ENCODE measurements around the gene SLIT3. TPM values are rescaled to one million over a fixed set of nuclear protein-coding genes. Genes with fewer than 3 reads are reported as not detected.

SLIT3 gene
- total and polyA plus RNA-seq, 9 of the 15 experiments (the other 6 are each of a cell fraction or from before 2014, with no cell fraction given): 0.01 to 0.04 TPM; not detected in 7

DNA sequence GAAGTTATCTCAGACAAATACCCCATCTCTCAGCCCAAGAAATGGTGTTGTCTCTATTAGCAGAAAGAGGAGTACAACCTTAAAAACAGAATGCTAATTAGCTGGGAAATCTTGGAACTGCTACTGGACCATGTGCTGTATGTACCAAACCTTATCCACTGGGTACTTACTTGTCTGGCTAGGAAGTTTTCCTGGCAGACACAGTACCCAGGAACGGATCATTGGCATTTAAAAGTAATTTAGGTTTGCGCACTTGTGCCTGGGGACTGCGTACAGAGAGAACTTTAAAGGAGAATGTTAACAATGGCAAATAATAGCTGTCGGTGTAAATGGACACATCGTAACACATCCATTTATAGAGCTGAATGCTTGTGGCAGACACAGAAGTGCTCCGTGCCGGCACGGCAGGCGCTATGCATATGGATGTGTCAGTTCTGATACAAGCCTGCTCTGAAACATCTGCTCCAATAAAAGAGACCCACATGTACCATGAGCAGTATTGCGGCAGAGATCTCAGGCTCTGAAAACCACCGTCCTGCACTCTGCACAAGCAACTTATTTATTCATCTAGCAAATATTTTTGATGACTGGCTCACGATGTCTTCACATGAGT, 431.2 kb downstream of the SLIT3 start (continued):
- TF ChIP-seq STAT6 (CRISPR knock-in tag; IDR thresholded peaks at IDR 0.05): no peak
- TF ChIP-seq CCNT2 (IDR thresholded peaks at IDR 0.05; ENCODE audit: borderline replicate concordance, extremely low read depth, insufficient read length, low read depth, low read length): no peak

GRCh38 chr5:168867241-168867640, 433.7 kb downstream of the SLIT3 start:
- Histone ChIP-seq H3K4me2 (ENCODE audit: insufficient read depth, low read length) (no peak overlapping the region), H3K79me2 (ENCODE audit: control insufficient read depth, insufficient read depth, low read length) (no peaks in the 10 kb centered on the region), H3K36me3 (ENCODE audit: control insufficient read depth, insufficient read depth, low read length) (no peaks in the 10 kb centered on the region), H2AFZ (ENCODE audit: low read depth, low read length) (no peak overlapping the region), H3K4me3 (no peak overlapping the region), H3K27me3 (ENCODE audit: control insufficient read depth in 2 of 2, insufficient read depth in 2 of 2, low read length in 2 of 2) (peaks cover 5 to 15% of the 10 kb centered on the region in 2 experiments; a peak in 3 of 5 replicates), H3K4me1 (replicated peaks in 1 of 2; ENCODE audit: control insufficient read depth in 2 of 2, insufficient read depth in 2 of 2, low read length in 2 of 2) (no peaks in the 10 kb centered on the region), H4K20me1 (replicated peaks; ENCODE audit: control insufficient read depth, insufficient read depth, low read length) (no peaks in the 10 kb centered on the region; the same call in 1 of the 2 replicates), H3K27ac (ENCODE audit: extremely low read depth, low read depth, low read length) (no peak overlapping the region), H3K9me1 (ENCODE audit: control insufficient read depth, insufficient read depth, low read length) (no peaks in the 10 kb centered on the region), H3K9ac (ENCODE audit: insufficient read depth in 1 of 2, low read depth in 2 of 2, low read length in 2 of 2) (no peak overlapping the region), H3K9me3 (replicated peaks; ENCODE audit: control insufficient read depth, insufficient read depth, low read depth, low read length) (no peaks in the 10 kb centered on the region)
- no peak for FAIRE-seq
- 0% methylated on average over 4 of the region's 4 CpGs for WGBS (ENCODE audit: insufficient coverage, low coverage, missing lambda C conversion rate)
- ATAC-seq: no peak
- CTCF ChIA-PET (ENCODE audit: low intra/inter-chr PET ratio): no interaction called here
- in situ Hi-C loops (cut with MboI): no loop called here
- POLR2A ChIA-PET: no interaction called here
- DNase-seq (ENCODE audit: extremely low read depth in 1 of 4, low spot score in 3 of 4): no peak
- BruUV-seq (replicated peaks): no TSS peak
- intact Hi-C loops (cut with micrococcal nuclease): no loop called here
- TF ChIP-seq ZNF444 (CRISPR knock-in tag; IDR thresholded peaks at IDR 0.05): no peak
- TF ChIP-seq MTA3 (IDR thresholded peaks at IDR 0.05; ENCODE audit: borderline replicate concordance): no peak
- TF ChIP-seq KAT7 (CRISPR knock-in tag; IDR thresholded peaks at IDR 0.05; ENCODE audit: borderline replicate concordance): no peak
- TF ChIP-seq ZEB2 (IDR thresholded peaks at IDR 0.05): no peak
- TF ChIP-seq MCM2 (IDR thresholded peaks at IDR 0.05; ENCODE audit: low read depth): no peak
- no peak for TF ChIP-seq CAMTA2 (CRISPR knock-in tag; conservative IDR thresholded peaks at IDR 0.05)
- no peak for TF ChIP-seq GTF2B (IDR thresholded peaks at IDR 0.05; ENCODE audit: extremely low read depth, insufficient read length)
- TF ChIP-seq BDP1 (IDR thresholded peaks at IDR 0.05; ENCODE audit: insufficient read depth, insufficient read length): no peak
- TF ChIP-seq ZNF408 (CRISPR knock-in tag; IDR thresholded peaks at IDR 0.05; ENCODE audit: low read depth): no peak
- TF ChIP-seq RCOR1 (IDR thresholded peaks at IDR 0.05; ENCODE audit: borderline replicate concordance in 1 of 2, low read depth in 2 of 2, low read length in 2 of 2): no peak
- no peak for TF ChIP-seq TGIF2 (CRISPR knock-in tag; IDR thresholded peaks at IDR 0.05)
- TF ChIP-seq, protein P1, sequence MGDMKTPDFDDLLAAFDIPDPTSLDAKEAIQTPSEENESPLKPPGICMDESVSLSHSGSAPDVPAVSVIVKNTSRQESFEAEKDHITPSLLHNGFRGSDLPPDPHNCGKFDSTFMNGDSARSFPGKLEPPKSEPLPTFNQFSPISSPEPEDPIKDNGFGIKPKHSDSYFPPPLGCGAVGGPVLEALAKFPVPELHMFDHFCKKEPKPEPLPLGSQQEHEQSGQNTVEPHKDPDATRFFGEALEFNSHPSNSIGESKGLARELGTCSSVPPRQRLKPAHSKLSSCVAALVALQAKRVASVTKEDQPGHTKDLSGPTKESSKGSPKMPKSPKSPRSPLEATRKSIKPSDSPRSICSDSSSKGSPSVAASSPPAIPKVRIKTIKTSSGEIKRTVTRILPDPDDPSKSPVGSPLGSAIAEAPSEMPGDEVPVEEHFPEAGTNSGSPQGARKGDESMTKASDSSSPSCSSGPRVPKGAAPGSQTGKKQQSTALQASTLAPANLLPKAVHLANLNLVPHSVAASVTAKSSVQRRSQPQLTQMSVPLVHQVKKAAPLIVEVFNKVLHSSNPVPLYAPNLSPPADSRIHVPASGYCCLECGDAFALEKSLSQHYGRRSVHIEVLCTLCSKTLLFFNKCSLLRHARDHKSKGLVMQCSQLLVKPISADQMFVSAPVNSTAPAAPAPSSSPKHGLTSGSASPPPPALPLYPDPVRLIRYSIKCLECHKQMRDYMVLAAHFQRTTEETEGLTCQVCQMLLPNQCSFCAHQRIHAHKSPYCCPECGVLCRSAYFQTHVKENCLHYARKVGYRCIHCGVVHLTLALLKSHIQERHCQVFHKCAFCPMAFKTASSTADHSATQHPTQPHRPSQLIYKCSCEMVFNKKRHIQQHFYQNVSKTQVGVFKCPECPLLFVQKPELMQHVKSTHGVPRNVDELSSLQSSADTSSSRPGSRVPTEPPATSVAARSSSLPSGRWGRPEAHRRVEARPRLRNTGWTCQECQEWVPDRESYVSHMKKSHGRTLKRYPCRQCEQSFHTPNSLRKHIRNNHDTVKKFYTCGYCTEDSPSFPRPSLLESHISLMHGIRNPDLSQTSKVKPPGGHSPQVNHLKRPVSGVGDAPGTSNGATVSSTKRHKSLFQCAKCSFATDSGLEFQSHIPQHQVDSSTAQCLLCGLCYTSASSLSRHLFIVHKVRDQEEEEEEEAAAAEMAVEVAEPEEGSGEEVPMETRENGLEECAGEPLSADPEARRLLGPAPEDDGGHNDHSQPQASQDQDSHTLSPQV (IDR thresholded peaks at IDR 0.05): no peak
